NB4 (cell line): ENCODE results near the gene ACOX1.

ENCODE experiments used
- CTCF ChIP-seq: IDR thresholded peaks from one replicate; pipeline ENCODE4 v1.5.1; 2012; ENCODE audit warnings: low read depth, low read length
- POLR2A ChIP-seq: IDR thresholded peaks from 2 replicates; pipeline ENCODE4 v1.6.1; 2011; ENCODE audit warnings: mild to moderate bottlenecking; ENCODE audit not compliant: insufficient read length; ENCODE audit errors: extremely low read depth

GRCh38 chr17:75945211-75945610 is 33.8 kb downstream of the ACOX1 start:
- TF ChIP-seq CTCF (no peak), POLR2A (no peak)
